GM12891 (cell line): ENCODE data around the gene SLCO3A1.

Experiments
- POLR2AphosphoS5 ChIP-seq: IDR thresholded peaks from 2 replicates; pipeline ENCODE4 v1.6.1; 2011; ENCODE audit warnings: low read depth, low read length, control low read depth
- TAF1 ChIP-seq: IDR thresholded peaks from 2 replicates; pipeline ENCODE4 v1.6.1; 2011; ENCODE audit warnings: low read depth, low read length, control low read depth

- TF ChIP-seq POLR2AphosphoS5 (no peak), TAF1 (no peak)
Observed at GRCh38 chr15:92049290-92049989, 195.9 kb downstream of the SLCO3A1 start.
